Upper lobe of left lung (tissue), 6 donors: Measurements from ENCODE around the gene SPAG16. TPM values are rescaled to one million over a fixed set of nuclear protein-coding genes. Genes with fewer than 3 reads are reported as not detected.

ENCODE experiments used
- ATAC-seq, 2 donors: fragments of 200-7000 bp; cut with Tn5 transposase; one replicate each; pipeline ENCODE4 v1.9.1; 2022; ENCODE audit warnings: mild to moderate bottlenecking in 2 of 2, moderate library complexity in 2 of 2; ENCODE audit not compliant: low FRiP score in 2 of 2
- DNase-seq, 2 donors: peaks; one replicate each; pipeline ENCODE4 v3.0.0-alpha.2; 2019 to 2020
- H3K27ac ChIP-seq, 4 donors: fragments of 200-600 bp; sonication (generic); one replicate each; pipeline ENCODE4 v1.5.1; 2016 to 2019
- H3K27me3 ChIP-seq, 4 donors: fragments of 200-600 bp; sonication (generic); one replicate each; pipeline ENCODE4 v1.5.1; 2017 to 2019
- H3K36me3 ChIP-seq, 4 donors: fragments of 200-600 bp; sonication (generic); one replicate each; pipeline ENCODE4 v1.5.1; 2016 to 2019
- H3K4me1 ChIP-seq, 4 donors: fragments of 200-600 bp; sonication (generic); one replicate each; pipeline ENCODE4 v1.5.1; 2018 to 2019
- H3K4me3 ChIP-seq, 4 donors: fragments of 200-600 bp; sonication (generic); one replicate each; pipeline ENCODE4 v1.5.1; 2017 to 2019; ENCODE audit warnings: mild to moderate bottlenecking in 2 of 4, moderate library complexity in 1 of 4
- H3K9me3 ChIP-seq, 4 donors: fragments of 200-600 bp; sonication (generic); one replicate each; pipeline ENCODE4 v1.5.1; 2018 to 2019
- EP300 ChIP-seq, 4 donors: sonication (generic); formaldehyde crosslinking; IDR thresholded peaks; one replicate each; pipeline ENCODE4 v1.5.1; 2017; ENCODE audit warnings: antibody characterized with exemption in 4 of 4, control low read depth in 2 of 4
- POLR2A ChIP-seq, 4 donors: fragments of 450-650 bp; IDR thresholded peaks; one replicate each; pipeline ENCODE4 v1.5.1; 2016 to 2017; ENCODE audit warnings: antibody characterized with exemption in 4 of 4, mild to moderate bottlenecking in 2 of 4
- POLR2AphosphoS5 ChIP-seq, 2 donors: sonication (generic); formaldehyde crosslinking; IDR thresholded peaks; one replicate each; pipeline ENCODE4 v1.5.1; 2017; ENCODE audit warnings: antibody characterized with exemption in 2 of 2
- WGBS, 2 donors: methylation state at CpG; one replicate each; pipeline ENCODE4 v1.1.5; 2017 to 2018; 5-methylcytosine and 5-hydroxymethylcytosine counted together
- total RNA-seq, 6 donors: library from RNA; depleted of rRNA in 4 of 6; stranded (reverse); fragments of >200 nt in 4 of 6; gene quantifications; one replicate each; pipeline versions ENCODE4 v1.1.0 to v1.2.1, GENCODE V29; 2016 to 2021
- TF ChIP-seq, protein P1 (sequence below), 6 experiments: fragments of 450-650 bp in 4 of 6; fragments of 200-600 bp in 2 of 6; sonication (generic) in 2 of 6; IDR thresholded peaks; one replicate each; pipeline ENCODE4 v1.5.1; 2016 to 2019; ENCODE audit warnings: antibody characterized with exemption in 6 of 6
- donor health status: DM: no; HTN: no; CAD: no; lungs with moderate emphysema.
- donor health status: DM: no; HTN: yes; CAD: no; lungs with severe emphysema.

The SPAG16 gene
- 10 to 100 TPM in 5 of 6 donors, 1 to 10 TPM in 1; 9.7 to 65.0 (median 12.9) TPM for total RNA-seq

DNA sequence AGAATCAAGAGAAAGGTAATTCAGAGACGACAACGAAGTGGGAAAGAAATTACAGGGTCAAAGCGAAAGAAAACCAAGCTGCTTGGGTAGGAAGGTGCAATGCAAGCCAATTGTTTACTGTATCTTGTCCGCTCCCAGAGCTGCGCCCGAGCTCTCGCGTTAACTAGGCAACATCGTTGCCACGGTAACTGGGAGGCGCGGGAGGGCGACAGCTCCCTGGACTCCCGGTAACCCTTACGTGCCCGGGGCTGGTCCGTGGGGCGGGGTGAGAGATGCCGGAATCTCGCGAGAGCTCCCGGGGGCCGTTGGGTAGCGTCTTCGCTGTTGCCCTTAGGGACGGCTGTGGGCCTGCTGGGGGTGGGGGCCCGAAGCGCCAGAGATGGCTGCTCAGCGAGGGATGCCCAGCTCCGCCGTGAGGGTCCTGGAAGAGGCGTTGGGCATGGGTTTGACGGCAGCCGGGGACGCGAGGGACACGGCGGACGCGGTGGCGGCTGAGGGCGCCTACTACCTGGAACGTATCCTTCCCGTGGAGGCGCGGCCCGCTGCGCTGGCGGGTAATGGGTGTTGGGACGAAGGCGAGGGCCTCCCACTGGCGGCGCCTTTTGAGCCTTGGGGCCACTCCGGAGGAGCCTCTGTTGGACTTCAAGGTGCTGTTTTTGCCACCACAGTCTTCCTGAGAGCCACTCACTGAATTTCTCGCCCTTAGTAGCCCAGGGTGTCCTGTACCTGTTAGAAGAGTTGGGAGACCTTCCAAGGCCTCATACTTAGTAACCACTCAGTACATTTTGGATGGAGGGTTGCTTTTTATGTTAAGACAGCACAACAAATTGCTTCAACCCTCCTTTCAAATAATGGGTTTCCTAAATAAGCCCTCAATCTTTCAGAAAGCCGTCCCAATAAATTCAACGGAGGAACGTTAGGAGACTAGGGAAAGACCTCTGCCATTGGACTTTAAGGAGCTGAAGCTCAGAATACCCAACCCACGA lies at the start of gene SPAG16:
SPAG16 (plus strand) TSS at position 360 of the 986 bp plus-strand sequence.
- 3 to 15% methylated on average over 12 to 48 of the region's 59 CpGs for WGBS, 2 donors
- no peaks in the 10 kb centered on the region for H3K9me3 ChIP-seq

DNA sequence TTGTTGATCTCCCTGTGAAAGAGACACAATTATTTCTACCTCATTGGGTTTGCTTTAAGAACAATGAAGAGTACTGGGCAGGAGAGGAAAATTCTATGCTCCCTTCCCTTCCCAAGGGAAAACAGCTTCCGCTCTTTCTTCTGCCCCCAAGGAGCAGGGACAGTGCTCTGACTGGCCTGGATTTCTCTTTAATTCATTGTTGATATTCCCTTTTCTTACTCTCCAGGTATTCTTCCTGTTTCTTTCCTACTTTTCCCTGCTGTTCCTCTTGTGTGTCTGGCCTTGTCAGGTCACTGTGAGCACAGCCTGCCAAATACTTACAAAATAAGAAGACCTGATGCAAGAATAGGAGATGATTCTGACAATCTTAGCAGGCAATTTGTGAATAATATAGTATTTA lies 49.6 kb upstream of the SPAG16 start:
- no peak for TF ChIP-seq POLR2AphosphoS5 (IDR thresholded peaks at IDR 0.05)
- no peak for ATAC-seq
- no peak overlapping the region for H3K27ac ChIP-seq
- WGBS, 2 donors: 55 to 68% methylated on average over 1 of the region's 1 CpG
- no peaks in the 10 kb centered on the region for H3K27me3 ChIP-seq
- H3K9me3 ChIP-seq: no peaks in the 10 kb centered on the region
- no peaks in the 10 kb centered on the region for H3K4me1 ChIP-seq
- no peak overlapping the region for H3K4me3 ChIP-seq
- DNase-seq: no peak
- no peaks in the 10 kb centered on the region for H3K36me3 ChIP-seq

More for the DNA sequence above, at the start of gene SPAG16:
- ATAC-seq: peak; percentile 98
- TF ChIP-seq POLR2AphosphoS5 (IDR thresholded peaks at IDR 0.05) (peak in 1 of 2 donors; percentile 65), EP300 (IDR thresholded peaks at IDR 0.05) (no peak), POLR2A (IDR thresholded peaks at IDR 0.05) (peak in 3 of 4 donors; percentile 20 to 70 (median 46))
- no peaks in the 10 kb centered on the region for H3K36me3 ChIP-seq
- H3K27ac ChIP-seq: peak within 1 kb of the TSS; percentile 45 to 79 (median 63)
- H3K27me3 ChIP-seq: no peaks in the 10 kb centered on the region
- peaks cover 4 to 15% (median 9%) of the 10 kb centered on the region in 4 donors for H3K4me1 ChIP-seq
- peak; percentile 94 to 96 for DNase-seq
- H3K4me3 ChIP-seq: peak within 1 kb of the TSS; percentile 39 to 83 (median 65)

DNA sequence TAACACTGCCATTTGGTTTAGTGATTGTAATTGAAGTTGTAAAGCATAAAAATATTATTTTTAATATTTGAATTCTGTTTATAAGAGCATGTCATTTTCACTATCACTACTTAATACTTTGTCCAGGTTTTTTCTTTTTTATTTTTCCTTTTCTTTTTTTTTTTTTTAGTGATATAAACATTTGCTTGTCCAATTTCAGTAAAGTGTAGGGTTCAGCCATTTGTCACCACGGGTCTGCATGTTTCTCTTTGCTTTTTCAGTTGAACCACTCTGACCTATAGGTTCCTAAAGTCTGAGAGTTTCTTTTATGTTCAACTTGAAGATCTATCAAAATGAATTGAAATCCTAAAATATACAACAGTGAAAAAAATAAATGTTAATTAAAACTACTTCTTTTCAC lies 48.5 kb upstream of the SPAG16 start:
- no peaks in the 10 kb centered on the region for H3K9me3 ChIP-seq
- no peak overlapping the region for H3K4me3 ChIP-seq
- no peak for ATAC-seq
- no peaks in the 10 kb centered on the region for H3K4me1 ChIP-seq
- H3K36me3 ChIP-seq: no peaks in the 10 kb centered on the region
- H3K27ac ChIP-seq: no peak overlapping the region
- no peak for DNase-seq
- no peaks in the 10 kb centered on the region for H3K27me3 ChIP-seq
- 73 to 82% methylated on average over 1 of the region's 1 CpG for WGBS, 2 donors
- TF ChIP-seq, protein P1, sequence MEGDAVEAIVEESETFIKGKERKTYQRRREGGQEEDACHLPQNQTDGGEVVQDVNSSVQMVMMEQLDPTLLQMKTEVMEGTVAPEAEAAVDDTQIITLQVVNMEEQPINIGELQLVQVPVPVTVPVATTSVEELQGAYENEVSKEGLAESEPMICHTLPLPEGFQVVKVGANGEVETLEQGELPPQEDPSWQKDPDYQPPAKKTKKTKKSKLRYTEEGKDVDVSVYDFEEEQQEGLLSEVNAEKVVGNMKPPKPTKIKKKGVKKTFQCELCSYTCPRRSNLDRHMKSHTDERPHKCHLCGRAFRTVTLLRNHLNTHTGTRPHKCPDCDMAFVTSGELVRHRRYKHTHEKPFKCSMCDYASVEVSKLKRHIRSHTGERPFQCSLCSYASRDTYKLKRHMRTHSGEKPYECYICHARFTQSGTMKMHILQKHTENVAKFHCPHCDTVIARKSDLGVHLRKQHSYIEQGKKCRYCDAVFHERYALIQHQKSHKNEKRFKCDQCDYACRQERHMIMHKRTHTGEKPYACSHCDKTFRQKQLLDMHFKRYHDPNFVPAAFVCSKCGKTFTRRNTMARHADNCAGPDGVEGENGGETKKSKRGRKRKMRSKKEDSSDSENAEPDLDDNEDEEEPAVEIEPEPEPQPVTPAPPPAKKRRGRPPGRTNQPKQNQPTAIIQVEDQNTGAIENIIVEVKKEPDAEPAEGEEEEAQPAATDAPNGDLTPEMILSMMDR (IDR thresholded peaks at IDR 0.05): no peak
- no peak for TF ChIP-seq POLR2A (IDR thresholded peaks at IDR 0.05)
- no peak for TF ChIP-seq POLR2AphosphoS5 (IDR thresholded peaks at IDR 0.05)
- TF ChIP-seq EP300 (IDR thresholded peaks at IDR 0.05): no peak

DNA sequence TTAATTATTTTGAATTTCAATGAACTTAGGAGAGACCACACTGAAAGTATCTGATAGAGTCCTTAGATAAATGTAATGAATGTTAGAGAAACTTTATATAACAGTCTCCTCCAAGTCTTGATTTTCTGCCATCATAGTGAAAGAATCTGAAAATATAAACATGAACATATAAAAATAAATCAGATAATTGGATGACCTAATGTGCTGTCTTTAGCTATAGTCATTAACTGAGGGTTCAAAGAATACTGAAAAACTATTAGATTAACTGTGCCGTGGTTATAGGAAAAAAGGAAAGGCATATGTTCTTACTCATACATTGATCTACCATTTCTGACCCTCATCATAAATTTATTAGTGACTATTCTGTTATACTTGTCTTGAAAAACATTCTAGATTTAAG lies 47.0 kb upstream of the SPAG16 start:
- DNase-seq (no peak), ATAC-seq (no peak)
- Histone ChIP-seq H3K4me3 (no peak overlapping the region), H3K4me1 (no peaks in the 10 kb centered on the region), H3K27ac (no peak overlapping the region), H3K36me3 (no peaks in the 10 kb centered on the region), H3K27me3 (no peaks in the 10 kb centered on the region), H3K9me3 (no peaks in the 10 kb centered on the region)
- TF ChIP-seq EP300 (IDR thresholded peaks at IDR 0.05): no peak
- TF ChIP-seq, protein P1 (IDR thresholded peaks at IDR 0.05): no peak
- TF ChIP-seq POLR2AphosphoS5 (IDR thresholded peaks at IDR 0.05): no peak
- TF ChIP-seq POLR2A (IDR thresholded peaks at IDR 0.05): no peak
- 67 to 69% methylated on average over 1 of the region's 1 CpG for WGBS, 2 donors

DNA sequence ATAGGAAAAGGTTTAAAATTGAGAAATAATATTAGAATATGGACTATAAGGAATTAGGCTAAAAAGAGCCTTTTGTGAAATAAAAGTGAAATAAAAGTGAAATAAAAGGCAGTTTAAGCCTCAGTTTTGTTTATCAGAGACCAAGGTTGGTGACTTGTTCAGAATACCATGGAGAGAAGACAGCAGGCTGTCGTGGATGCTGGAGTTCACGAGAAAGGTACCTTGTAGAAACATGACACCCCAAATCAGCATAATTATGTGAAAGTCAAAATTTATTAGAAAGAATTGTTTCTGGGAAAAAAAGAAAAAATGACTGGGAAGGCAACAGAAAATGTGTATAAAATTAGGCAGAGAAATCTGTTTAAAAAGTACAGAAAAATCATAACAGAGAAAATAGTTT lies 46.5 kb upstream of the SPAG16 start:
- TF ChIP-seq, protein P1 (IDR thresholded peaks at IDR 0.05): no peak
- TF ChIP-seq POLR2A (IDR thresholded peaks at IDR 0.05) (no peak), EP300 (IDR thresholded peaks at IDR 0.05) (no peak), POLR2AphosphoS5 (IDR thresholded peaks at IDR 0.05) (no peak)
- H3K36me3 ChIP-seq: no peaks in the 10 kb centered on the region
- H3K4me3 ChIP-seq: no peak overlapping the region
- H3K27me3 ChIP-seq: no peaks in the 10 kb centered on the region
- WGBS, 2 donors: 74 to 76% methylated on average over 2 of the region's 2 CpGs
- DNase-seq (no peak), ATAC-seq (no peak)
- no peaks in the 10 kb centered on the region for H3K4me1 ChIP-seq
- no peaks in the 10 kb centered on the region for H3K9me3 ChIP-seq
- H3K27ac ChIP-seq: no peak overlapping the region
